GM23338 (cell line): Measurements from ENCODE around the gene FOXL2. TPM values are rescaled to one million over a fixed set of nuclear protein-coding genes. Genes with fewer than 3 reads are reported as not detected.

Experiments used
- ATAC-seq: fragments of 200-7000 bp; cut with Tn5 transposase; 3 replicates; pipeline ENCODE4 v1.9.1; 2020
- DNase-seq: peaks from one replicate; pipeline ENCODE4 v3.0.0-alpha.2; 2015; ENCODE audit warnings: low spot score
- H2AFZ ChIP-seq: fragments of 200-600 bp; sonication (generic); 2 replicates; pipeline ENCODE4 v1.8.0; 2016; ENCODE audit warnings: antibody characterized with exemption, mild to moderate bottlenecking, moderate library complexity
- H3F3A ChIP-seq: fragments of 200-600 bp; sonication (generic); replicated peaks from 2 replicates; pipeline ENCODE4 v1.8.0; 2017; ENCODE audit warnings: antibody characterized with exemption, mixed run types, low read depth
- H3K27ac ChIP-seq: fragments of 200-600 bp; sonication (generic); 2 replicates; pipeline ENCODE4 v1.6.1; 2016; ENCODE audit warnings: low read depth
- H3K27me3 ChIP-seq: fragments of 200-600 bp; sonication (generic); 2 replicates; pipeline ENCODE4 v1.8.0; 2016; ENCODE audit warnings: mild to moderate bottlenecking, mixed run types, moderate library complexity; ENCODE audit not compliant: insufficient read depth
- H3K36me3 ChIP-seq: fragments of 200-600 bp; sonication (generic); 2 replicates; pipeline ENCODE4 v1.8.0; 2016; ENCODE audit warnings: mild to moderate bottlenecking; ENCODE audit not compliant: insufficient read depth
- H3K4me1 ChIP-seq: fragments of 200-600 bp; sonication (generic); 2 replicates; pipeline ENCODE4 v1.8.0; 2016; ENCODE audit warnings: mild to moderate bottlenecking, moderate library complexity; ENCODE audit not compliant: insufficient read depth
- H3K4me2 ChIP-seq: fragments of 200-600 bp; sonication (generic); 2 replicates; pipeline ENCODE4 v1.7.1; 2017; ENCODE audit warnings: mixed run types
- H3K4me3 ChIP-seq: fragments of 200-600 bp; sonication (generic); 2 replicates; pipeline ENCODE4 v1.6.1; 2016; ENCODE audit warnings: mixed run types
- H3K79me2 ChIP-seq: fragments of 200-600 bp; sonication (generic); replicated peaks from 2 replicates; pipeline ENCODE4 v1.8.0; 2017; ENCODE audit warnings: mild to moderate bottlenecking; ENCODE audit not compliant: insufficient read depth
- H3K9me2 ChIP-seq: fragments of 200-600 bp; sonication (generic); 2 replicates; pipeline ENCODE4 v1.8.0; 2017; ENCODE audit not compliant: insufficient read depth
- H4K20me1 ChIP-seq: fragments of 200-600 bp; sonication (generic); replicated peaks from 2 replicates; pipeline ENCODE4 v1.8.0; 2017; ENCODE audit warnings: mild to moderate bottlenecking; ENCODE audit not compliant: insufficient read depth
- H3K27ac Mint-ChIP-seq: 2 replicates; pipeline ENCODE4 v1.8.0; 2020; ENCODE audit warnings: inconsistent platforms, mild to moderate bottlenecking, moderate library complexity, mixed read lengths
- H3K27me3 Mint-ChIP-seq: 3 replicates; pipeline ENCODE4 v1.8.0; 2022; ENCODE audit warnings: low read depth, mild to moderate bottlenecking, moderate library complexity, mixed read lengths, inconsistent platforms; ENCODE audit not compliant: insufficient read depth, poor library complexity
- H3K36me3 Mint-ChIP-seq: 3 replicates; pipeline ENCODE4 v1.8.0; 2021; ENCODE audit warnings: low read depth, mild to moderate bottlenecking, inconsistent platforms, moderate library complexity, mixed read lengths
- H3K4me1 Mint-ChIP-seq: 3 replicates; pipeline ENCODE4 v1.8.0; 2020; ENCODE audit warnings: mild to moderate bottlenecking, inconsistent platforms, mixed read lengths
- H3K4me3 Mint-ChIP-seq: 3 replicates; pipeline ENCODE4 v1.8.0; 2021; ENCODE audit warnings: moderate library complexity, mild to moderate bottlenecking, inconsistent platforms, mixed read lengths
- H3K9me3 Mint-ChIP-seq: 3 replicates; pipeline ENCODE4 v1.8.0; 2020; ENCODE audit warnings: moderate library complexity, mild to moderate bottlenecking, inconsistent platforms, mixed read lengths
- CREB1 ChIP-seq: fragments of 250-450 bp; sonication (Bioruptor Pico); IDR thresholded peaks from 2 replicates; pipeline ENCODE4 v1.5.0; 2020; ENCODE audit warnings: low read depth, mild to moderate bottlenecking, moderate library complexity
- CTCF ChIP-seq, 2 experiments: fragments of 200-600 bp in 1 of 2; sonication (generic) in 1 of 2; conservative IDR thresholded peaks; 2 replicates each; pipeline versions ENCODE4 v1.5.1 to v1.6.1; 2016 to 2017; ENCODE audit warnings: antibody characterized with exemption in 2 of 2, low read depth in 2 of 2, mild to moderate bottlenecking in 2 of 2, moderate library complexity in 1 of 2
- ETS1 ChIP-seq: IDR thresholded peaks from 2 replicates; pipeline ENCODE4 v1.6.1; 2016; ENCODE audit warnings: antibody characterized with exemption
- EZH2phosphoT487 ChIP-seq: fragments of 200-600 bp; sonication (generic); IDR thresholded peaks from one replicate; pipeline ENCODE4 v1.8.1; 2018; ENCODE audit warnings: antibody characterized with exemption; ENCODE audit not compliant: unreplicated experiment
- JUNB ChIP-seq: IDR thresholded peaks from one replicate; pipeline ENCODE4 v1.6.1; 2016; ENCODE audit warnings: antibody characterized with exemption; ENCODE audit not compliant: unreplicated experiment
- NANOG ChIP-seq: IDR thresholded peaks from 2 replicates; pipeline ENCODE4 v1.6.1; 2016; ENCODE audit warnings: antibody characterized with exemption, borderline replicate concordance
- POLR2AphosphoS5 ChIP-seq: IDR thresholded peaks from 2 replicates; pipeline ENCODE4 v1.6.1; 2016; ENCODE audit warnings: antibody characterized with exemption, low read depth
- REST ChIP-seq: IDR thresholded peaks from one replicate; pipeline ENCODE4 v1.6.1; 2018; ENCODE audit warnings: antibody characterized with exemption; ENCODE audit not compliant: unreplicated experiment
- STAT1 ChIP-seq: IDR thresholded peaks from one replicate; pipeline ENCODE4 v1.6.1; 2016; ENCODE audit warnings: antibody characterized with exemption; ENCODE audit not compliant: unreplicated experiment
- ZNF114 ChIP-seq: fragments of 250-450 bp; sonication (Bioruptor Pico); IDR thresholded peaks from 2 replicates; pipeline ENCODE4 v1.5.0; 2020; ENCODE audit warnings: mild to moderate bottlenecking, moderate library complexity
- ZNF331 ChIP-seq: fragments of 250-450 bp; sonication (Bioruptor Pico); IDR thresholded peaks from 2 replicates; pipeline ENCODE4 v1.5.0; 2020; ENCODE audit warnings: low read depth, mild to moderate bottlenecking, moderate library complexity
- ZNF462 ChIP-seq: fragments of 250-450 bp; sonication (Bioruptor Pico); IDR thresholded peaks from 2 replicates; pipeline ENCODE4 v1.5.0; 2020; ENCODE audit warnings: mild to moderate bottlenecking, moderate library complexity
- polyA plus RNA-seq: library from polyadenylated mRNA; unstranded; fragments of >200 nt; fragmentation: Nextera tagmentation; extraction: Ambion mirVana; gene quantifications from 2 replicates; pipeline ENCODE4 v1.2.1, GENCODE V29; 2016
- total RNA-seq: library from RNA; depleted of rRNA; stranded (reverse); fragments of >200 nt; shearing (Covaris generic); gene quantifications from 2 replicates; pipeline ENCODE4 v1.2.3, GENCODE V29; 2014

The FOXL2 gene
- total and polyA plus RNA-seq, 2 experiments from 2014 or later = 0.89 to 3.5 TPM

GRCh38 chr3:138971766-138972320, 24.9 kb upstream of the FOXL2 start:
- no peaks in the 10 kb centered on the region for H3K27me3 ChIP-seq
- peaks cover 5% of the 10 kb centered on the region for H3K27me3 Mint-ChIP-seq
- H2AFZ ChIP-seq = no peak overlapping the region
- no peaks in the 10 kb centered on the region; the same call in 2 of the 3 replicates for H3K36me3 Mint-ChIP-seq
- H3K9me2 ChIP-seq = no peaks in the 10 kb centered on the region
- H3K79me2 ChIP-seq = no peaks in the 10 kb centered on the region
- no peak overlapping the region for H3K4me3 ChIP-seq
- no peaks in the 10 kb centered on the region for H3K4me1 Mint-ChIP-seq
- no peak overlapping the region for H3K4me2 ChIP-seq
- no peak for ATAC-seq
- H3K4me3 Mint-ChIP-seq = no peak overlapping the region
- no peaks in the 10 kb centered on the region for H3F3A ChIP-seq
- H3K4me1 ChIP-seq = no peaks in the 10 kb centered on the region
- no peak overlapping the region for H3K27ac Mint-ChIP-seq
- no peak overlapping the region for H3K27ac ChIP-seq
- H3K9me3 Mint-ChIP-seq = no peaks in the 10 kb centered on the region; the same call in 2 of the 3 replicates
- no peak for DNase-seq
- no peaks in the 10 kb centered on the region for H3K36me3 ChIP-seq
- TF ChIP-seq NANOG (no peak), ZNF462 (CRISPR knock-in tag) (no peak), ZNF114 (CRISPR knock-in tag) (no peak), STAT1 (no peak), CTCF (conservative IDR thresholded peaks at IDR 0.05; ENCODE audit: low read depth in 2 of 2) (no peak), EZH2phosphoT487 (no peak), CREB1 (CRISPR knock-in tag) (no peak), REST (no peak), POLR2AphosphoS5 (no peak), ETS1 (no peak), ZNF331 (no peak), JUNB (no peak)
- H4K20me1 ChIP-seq = no peaks in the 10 kb centered on the region
